ENCODE measurements around the gene OR51B4. TPM values are rescaled to one million over a fixed set of nuclear protein-coding genes. Genes with fewer than 3 reads are reported as not detected.

OR51B4 gene
- total RNA-seq, 1 donor from 2014 or later = not detected

DNA sequence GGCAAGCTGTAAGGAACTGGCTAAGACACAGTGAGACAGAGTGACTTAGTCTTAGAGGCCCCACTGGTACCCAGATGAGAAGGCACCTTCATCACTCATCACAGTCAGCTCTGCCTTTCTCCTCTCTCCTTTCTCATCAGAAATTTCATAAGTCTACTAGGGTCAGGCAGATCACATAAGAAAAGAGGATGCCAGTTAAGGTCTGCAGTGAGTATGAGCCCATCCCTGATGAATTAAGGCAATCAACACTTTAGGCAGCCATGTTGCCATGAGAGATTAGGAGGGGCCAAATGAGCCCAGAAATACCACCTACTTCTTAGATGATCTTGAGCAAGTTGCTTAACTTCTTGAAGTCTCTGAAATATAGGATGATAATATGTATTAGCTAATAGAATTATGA lies 20.1 kb downstream of the OR51B4 start:
- TF ChIP-seq, protein P1, sequence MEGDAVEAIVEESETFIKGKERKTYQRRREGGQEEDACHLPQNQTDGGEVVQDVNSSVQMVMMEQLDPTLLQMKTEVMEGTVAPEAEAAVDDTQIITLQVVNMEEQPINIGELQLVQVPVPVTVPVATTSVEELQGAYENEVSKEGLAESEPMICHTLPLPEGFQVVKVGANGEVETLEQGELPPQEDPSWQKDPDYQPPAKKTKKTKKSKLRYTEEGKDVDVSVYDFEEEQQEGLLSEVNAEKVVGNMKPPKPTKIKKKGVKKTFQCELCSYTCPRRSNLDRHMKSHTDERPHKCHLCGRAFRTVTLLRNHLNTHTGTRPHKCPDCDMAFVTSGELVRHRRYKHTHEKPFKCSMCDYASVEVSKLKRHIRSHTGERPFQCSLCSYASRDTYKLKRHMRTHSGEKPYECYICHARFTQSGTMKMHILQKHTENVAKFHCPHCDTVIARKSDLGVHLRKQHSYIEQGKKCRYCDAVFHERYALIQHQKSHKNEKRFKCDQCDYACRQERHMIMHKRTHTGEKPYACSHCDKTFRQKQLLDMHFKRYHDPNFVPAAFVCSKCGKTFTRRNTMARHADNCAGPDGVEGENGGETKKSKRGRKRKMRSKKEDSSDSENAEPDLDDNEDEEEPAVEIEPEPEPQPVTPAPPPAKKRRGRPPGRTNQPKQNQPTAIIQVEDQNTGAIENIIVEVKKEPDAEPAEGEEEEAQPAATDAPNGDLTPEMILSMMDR (IDR thresholded peaks at IDR 0.05; ENCODE audit: insufficient read depth, low read length, poor library complexity, severe bottlenecking) = no peak
- no peaks in the 10 kb centered on the region for H3K27me3 ChIP-seq (ENCODE audit: control insufficient read depth, insufficient read depth, low read length)
- H3K4me3 ChIP-seq (ENCODE audit: low read depth, low read length) = no peak overlapping the region
- H3K36me3 ChIP-seq (ENCODE audit: control insufficient read depth, insufficient read depth, low read length) = no peaks in the 10 kb centered on the region
- no peak for DNase-seq (ENCODE audit: low read depth)

DNA sequence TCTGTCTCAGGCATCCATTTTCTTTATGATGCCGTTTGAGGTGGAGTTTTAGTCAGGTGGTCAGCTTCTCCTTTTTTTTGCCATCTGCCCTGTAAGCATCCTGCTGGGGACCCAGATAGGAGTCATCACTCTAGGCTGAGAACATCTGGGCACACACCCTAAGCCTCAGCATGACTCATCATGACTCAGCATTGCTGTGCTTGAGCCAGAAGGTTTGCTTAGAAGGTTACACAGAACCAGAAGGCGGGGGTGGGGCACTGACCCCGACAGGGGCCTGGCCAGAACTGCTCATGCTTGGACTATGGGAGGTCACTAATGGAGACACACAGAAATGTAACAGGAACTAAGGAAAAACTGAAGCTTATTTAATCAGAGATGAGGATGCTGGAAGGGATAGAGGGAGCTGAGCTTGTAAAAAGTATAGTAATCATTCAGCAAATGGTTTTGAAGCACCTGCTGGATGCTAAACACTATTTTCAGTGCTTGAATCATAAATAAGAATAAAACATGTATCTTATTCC lies 21.1 kb downstream of the OR51B4 start:
- no peaks in the 10 kb centered on the region for H3K27me3 ChIP-seq (ENCODE audit: control insufficient read depth, insufficient read depth, low read length)
- H3K4me3 ChIP-seq (ENCODE audit: low read depth, low read length) = no peak overlapping the region
- no peaks in the 10 kb centered on the region for H3K36me3 ChIP-seq (ENCODE audit: control insufficient read depth, insufficient read depth, low read length)
- TF ChIP-seq, protein P1 (IDR thresholded peaks at IDR 0.05; ENCODE audit: insufficient read depth, low read length, poor library complexity, severe bottlenecking) = no peak
- DNase-seq (ENCODE audit: low read depth) = peak; percentile 98

DNA sequence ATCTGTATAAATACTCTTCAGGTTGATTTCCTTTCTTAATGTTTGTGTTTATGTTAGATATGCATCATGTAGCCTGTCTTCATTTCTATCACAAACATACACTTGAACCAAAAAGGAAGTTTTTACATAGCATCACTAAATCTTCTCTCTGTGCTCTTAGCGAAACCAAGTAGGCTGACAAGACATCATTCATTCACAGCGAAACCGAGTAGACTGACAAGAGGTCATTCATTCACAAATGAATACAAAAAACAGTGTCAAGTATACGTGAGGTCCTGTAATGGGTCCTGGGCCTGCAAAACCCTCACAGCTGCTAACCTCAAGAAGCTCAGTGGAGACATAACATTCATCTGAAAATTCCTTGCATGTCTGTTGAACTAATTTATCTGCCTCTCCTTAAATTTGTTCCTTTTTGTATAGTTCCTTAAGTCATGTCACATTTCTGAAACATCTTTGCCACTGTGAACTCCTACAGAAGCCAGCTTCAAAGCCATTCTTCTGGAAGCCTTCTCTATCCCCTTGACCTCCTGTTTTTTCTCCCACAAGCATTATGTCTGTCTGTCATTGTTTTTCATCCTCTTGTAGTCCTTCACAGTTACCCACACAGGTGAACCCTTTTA lies 22.2 kb downstream of the OR51B4 start:
- Histone ChIP-seq H3K27me3 (ENCODE audit: control insufficient read depth, insufficient read depth, low read length) (no peaks in the 10 kb centered on the region), H3K36me3 (ENCODE audit: control insufficient read depth, insufficient read depth, low read length) (no peaks in the 10 kb centered on the region), H3K4me3 (ENCODE audit: low read depth, low read length) (no peak overlapping the region)
- DNase-seq (ENCODE audit: low read depth) = no peak
- TF ChIP-seq, protein P1 (IDR thresholded peaks at IDR 0.05; ENCODE audit: insufficient read depth, low read length, poor library complexity, severe bottlenecking) = no peak

DNA sequence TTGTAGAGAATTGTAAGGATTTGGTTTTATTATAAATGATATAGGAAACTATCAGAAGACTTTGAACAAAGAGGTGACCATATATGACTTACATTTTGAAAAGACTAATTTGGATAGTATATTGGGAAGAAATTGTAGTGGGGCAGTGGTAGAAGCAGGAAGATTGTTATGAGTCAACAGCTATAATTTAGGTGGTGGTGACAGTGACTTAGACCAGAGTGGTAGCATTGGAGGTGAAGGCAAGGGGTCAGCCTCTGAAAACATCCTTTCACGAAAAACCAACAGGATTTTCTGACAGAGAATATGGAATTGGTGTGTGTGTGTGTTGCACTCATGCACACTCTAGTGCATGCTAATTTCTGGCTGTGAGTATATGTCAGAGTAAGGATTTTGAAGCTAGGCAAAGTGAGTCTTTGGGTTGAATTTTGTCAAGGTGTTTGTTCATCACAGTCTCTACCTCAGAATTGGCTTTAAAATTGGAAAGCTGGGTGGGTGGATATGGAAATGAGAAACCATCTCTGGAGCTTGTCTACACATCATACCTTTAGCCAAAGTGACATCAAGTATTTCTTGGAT lies 23.9 kb downstream of the OR51B4 start:
- TF ChIP-seq, protein P1 (IDR thresholded peaks at IDR 0.05; ENCODE audit: insufficient read depth, low read length, poor library complexity, severe bottlenecking) = no peak
- Histone ChIP-seq H3K4me3 (ENCODE audit: low read depth, low read length) (no peak overlapping the region), H3K36me3 (ENCODE audit: control insufficient read depth, insufficient read depth, low read length) (no peaks in the 10 kb centered on the region), H3K27me3 (ENCODE audit: control insufficient read depth, insufficient read depth, low read length) (no peaks in the 10 kb centered on the region)
- DNase-seq (ENCODE audit: low read depth) = no peak

DNA sequence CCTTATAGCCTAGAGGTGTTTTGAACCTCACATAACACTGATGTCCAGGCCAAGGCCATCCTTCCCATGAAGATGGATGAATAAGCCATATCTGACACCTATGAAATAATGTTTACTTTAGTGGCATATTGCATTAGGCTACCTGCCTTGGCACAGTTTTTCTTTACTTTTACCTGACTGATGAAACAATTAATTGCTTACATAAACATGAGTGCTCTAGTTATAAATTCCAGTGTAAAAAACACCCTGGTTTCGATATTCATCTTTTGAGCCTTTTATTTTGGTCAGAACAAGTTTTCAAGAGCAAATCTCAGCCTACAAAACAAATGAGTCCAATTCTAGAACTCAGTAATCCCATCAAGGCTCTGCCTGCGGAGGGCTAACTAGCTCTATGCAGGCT lies 25.0 kb downstream of the OR51B4 start:
- Histone ChIP-seq H3K36me3 (ENCODE audit: control insufficient read depth, insufficient read depth, low read length) (no peaks in the 10 kb centered on the region), H3K4me3 (ENCODE audit: low read depth, low read length) (no peak overlapping the region), H3K27me3 (ENCODE audit: control insufficient read depth, insufficient read depth, low read length) (no peaks in the 10 kb centered on the region)
- TF ChIP-seq, protein P1 (IDR thresholded peaks at IDR 0.05; ENCODE audit: insufficient read depth, low read length, poor library complexity, severe bottlenecking) = no peak
- no peak for DNase-seq (ENCODE audit: low read depth)
